Loucy (cell line): ENCODE measurements around the gene ADARB2.

Experiments
- H2AFZ ChIP-seq: fragments of 200-600 bp; sonication (generic); 2 replicates; pipeline ENCODE4 v1.6.0; 2016; ENCODE audit warnings: antibody characterized with exemption, mild to moderate bottlenecking, low read length, moderate library complexity
- H3F3A ChIP-seq: fragments of 200-600 bp; 2 replicates; pipeline ENCODE4 v1.6.0; 2016; ENCODE audit warnings: antibody characterized with exemption, low read depth, mild to moderate bottlenecking
- H3K27me3 ChIP-seq: fragments of 200-600 bp; sonication (generic); 2 replicates; pipeline ENCODE4 v1.6.1; 2014; ENCODE audit warnings: low read length, mild to moderate bottlenecking; ENCODE audit not compliant: insufficient read depth, poor library complexity, severe bottlenecking
- H3K36me3 ChIP-seq: fragments of 200-600 bp; sonication (generic); 2 replicates; pipeline ENCODE4 v1.6.1; 2016; ENCODE audit warnings: low read length; ENCODE audit not compliant: insufficient read depth
- H3K4me1 ChIP-seq: fragments of 200-600 bp; sonication (generic); 2 replicates; pipeline ENCODE4 v1.5.1; 2014; ENCODE audit warnings: low read length, mild to moderate bottlenecking; ENCODE audit not compliant: insufficient read depth, poor library complexity, severe bottlenecking
- H3K4me2 ChIP-seq: fragments of 200-600 bp; sonication (generic); 2 replicates; pipeline ENCODE4 v1.6.0; 2014; ENCODE audit warnings: antibody characterized with exemption, low read length, low read depth, mild to moderate bottlenecking; ENCODE audit not compliant: poor library complexity, severe bottlenecking
- H3K4me3 ChIP-seq: fragments of 200-600 bp; sonication (generic); 2 replicates; pipeline ENCODE4 v1.5.1; 2014; ENCODE audit warnings: low read length, mild to moderate bottlenecking, mixed read lengths; ENCODE audit not compliant: poor library complexity, severe bottlenecking
- H3K79me2 ChIP-seq: fragments of 200-600 bp; sonication (generic); 2 replicates; pipeline ENCODE4 v1.6.1; 2014; ENCODE audit warnings: low read length; ENCODE audit not compliant: insufficient read depth
- H3K9ac ChIP-seq: fragments of 200-600 bp; sonication (generic); 2 replicates; pipeline ENCODE4 v1.6.0; 2014; ENCODE audit warnings: mild to moderate bottlenecking, low read depth, low read length, moderate library complexity; ENCODE audit not compliant: poor library complexity, severe bottlenecking
- H3K9me2 ChIP-seq: fragments of 200-600 bp; sonication (generic); replicated peaks from 2 replicates; pipeline ENCODE4 v1.6.1; 2016; ENCODE audit warnings: low read depth, low read length, mixed read lengths
- H3K9me3 ChIP-seq: fragments of 200-600 bp; sonication (generic); 2 replicates; pipeline ENCODE4 v1.6.1; 2014; ENCODE audit warnings: mild to moderate bottlenecking, antibody characterized with exemption, low read length, low read depth; ENCODE audit not compliant: insufficient read depth
- H4K20me1 ChIP-seq: fragments of 200-600 bp; sonication (generic); 2 replicates; pipeline ENCODE4 v1.6.0; 2014; ENCODE audit warnings: antibody characterized with exemption, low read length, mild to moderate bottlenecking; ENCODE audit not compliant: insufficient read depth, poor library complexity, severe bottlenecking
- EZH2phosphoT487 ChIP-seq: fragments of 200-600 bp; IDR thresholded peaks from 2 replicates; pipeline ENCODE4 v1.6.1; 2018; ENCODE audit warnings: antibody characterized with exemption, mild to moderate bottlenecking, moderate library complexity, borderline replicate concordance
- TF ChIP-seq, protein P1 (sequence below): fragments of 200-600 bp; sonication (generic); conservative IDR thresholded peaks from 2 replicates; pipeline ENCODE4 v1.5.1; 2014; ENCODE audit warnings: mild to moderate bottlenecking, antibody characterized with exemption, low read length

ADARB2 gene

DNA sequence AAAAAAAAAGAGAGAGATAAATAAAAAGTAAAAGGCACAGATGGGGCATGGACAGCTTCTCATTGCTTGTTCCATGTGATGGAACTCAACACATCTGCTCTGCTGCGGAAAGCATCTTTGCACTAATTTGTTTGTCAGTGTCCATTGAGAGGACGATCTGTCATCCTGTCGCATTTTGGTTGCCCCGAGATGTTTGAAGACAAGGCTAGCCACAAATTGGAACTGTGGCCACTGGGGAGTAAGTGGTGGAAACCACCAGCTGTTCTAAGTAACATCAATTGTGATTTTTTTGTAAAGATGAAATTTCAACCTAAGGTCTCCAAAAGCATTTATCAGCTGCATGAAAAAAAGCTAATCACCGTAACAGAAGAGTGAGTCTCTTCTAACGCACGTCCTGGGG is 312.7 kb downstream of the ADARB2 start:
- H3K4me3 ChIP-seq: no peak overlapping the region
- no peaks in the 10 kb centered on the region for H3K27me3 ChIP-seq
- TF ChIP-seq EZH2phosphoT487: no peak
- TF ChIP-seq, protein P1, sequence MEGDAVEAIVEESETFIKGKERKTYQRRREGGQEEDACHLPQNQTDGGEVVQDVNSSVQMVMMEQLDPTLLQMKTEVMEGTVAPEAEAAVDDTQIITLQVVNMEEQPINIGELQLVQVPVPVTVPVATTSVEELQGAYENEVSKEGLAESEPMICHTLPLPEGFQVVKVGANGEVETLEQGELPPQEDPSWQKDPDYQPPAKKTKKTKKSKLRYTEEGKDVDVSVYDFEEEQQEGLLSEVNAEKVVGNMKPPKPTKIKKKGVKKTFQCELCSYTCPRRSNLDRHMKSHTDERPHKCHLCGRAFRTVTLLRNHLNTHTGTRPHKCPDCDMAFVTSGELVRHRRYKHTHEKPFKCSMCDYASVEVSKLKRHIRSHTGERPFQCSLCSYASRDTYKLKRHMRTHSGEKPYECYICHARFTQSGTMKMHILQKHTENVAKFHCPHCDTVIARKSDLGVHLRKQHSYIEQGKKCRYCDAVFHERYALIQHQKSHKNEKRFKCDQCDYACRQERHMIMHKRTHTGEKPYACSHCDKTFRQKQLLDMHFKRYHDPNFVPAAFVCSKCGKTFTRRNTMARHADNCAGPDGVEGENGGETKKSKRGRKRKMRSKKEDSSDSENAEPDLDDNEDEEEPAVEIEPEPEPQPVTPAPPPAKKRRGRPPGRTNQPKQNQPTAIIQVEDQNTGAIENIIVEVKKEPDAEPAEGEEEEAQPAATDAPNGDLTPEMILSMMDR: no peak
- no peaks in the 10 kb centered on the region for H3K9me3 ChIP-seq
- H3K79me2 ChIP-seq: no peaks in the 10 kb centered on the region
- H3K4me2 ChIP-seq: peak overlapping the region; percentile 30
- H3K36me3 ChIP-seq: no peaks in the 10 kb centered on the region
- no peak overlapping the region for H2AFZ ChIP-seq
- H3K9ac ChIP-seq: no peak overlapping the region
- peaks cover 22% of the 10 kb centered on the region for H3K4me1 ChIP-seq
- H4K20me1 ChIP-seq: no peaks in the 10 kb centered on the region
- H3F3A ChIP-seq: no peaks in the 10 kb centered on the region
- H3K9me2 ChIP-seq: no peaks in the 10 kb centered on the region

DNA sequence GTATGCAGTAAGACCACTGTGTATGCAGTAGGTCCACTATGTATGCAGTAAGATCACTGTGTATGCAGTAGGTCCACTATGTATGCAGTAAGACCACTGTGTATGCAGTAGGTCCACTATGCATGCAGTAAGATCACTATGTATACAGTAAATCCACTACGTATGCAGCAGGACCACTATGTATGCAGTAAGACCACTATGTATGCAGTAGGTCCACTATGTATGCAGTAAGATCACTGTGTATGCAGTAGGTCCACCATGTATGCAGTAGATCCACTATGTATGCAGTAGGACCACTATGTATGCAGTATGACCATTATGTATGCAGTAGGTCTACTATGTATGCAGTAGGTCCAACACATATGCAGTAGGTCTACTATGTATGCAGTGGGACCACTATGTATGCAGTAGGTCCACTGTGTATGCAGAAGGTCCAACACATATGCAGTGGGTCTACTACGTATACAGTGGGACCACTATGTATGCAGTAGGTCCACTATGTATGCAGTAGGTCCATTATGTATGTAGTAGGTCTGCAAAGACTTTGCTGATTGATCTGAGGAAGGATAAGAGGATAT is 313.6 kb downstream of the ADARB2 start:
- Histone ChIP-seq H3K9ac (no peak overlapping the region), H3K9me2 (no peaks in the 10 kb centered on the region), H3K27me3 (no peaks in the 10 kb centered on the region), H3F3A (no peaks in the 10 kb centered on the region), H3K4me3 (no peak overlapping the region), H3K9me3 (no peaks in the 10 kb centered on the region), H4K20me1 (no peaks in the 10 kb centered on the region), H2AFZ (no peak overlapping the region), H3K4me2 (no peak overlapping the region), H3K4me1 (peaks cover 22% of the 10 kb centered on the region), H3K36me3 (no peaks in the 10 kb centered on the region), H3K79me2 (no peaks in the 10 kb centered on the region)
- TF ChIP-seq, protein P1: no peak
- TF ChIP-seq EZH2phosphoT487: no peak

DNA sequence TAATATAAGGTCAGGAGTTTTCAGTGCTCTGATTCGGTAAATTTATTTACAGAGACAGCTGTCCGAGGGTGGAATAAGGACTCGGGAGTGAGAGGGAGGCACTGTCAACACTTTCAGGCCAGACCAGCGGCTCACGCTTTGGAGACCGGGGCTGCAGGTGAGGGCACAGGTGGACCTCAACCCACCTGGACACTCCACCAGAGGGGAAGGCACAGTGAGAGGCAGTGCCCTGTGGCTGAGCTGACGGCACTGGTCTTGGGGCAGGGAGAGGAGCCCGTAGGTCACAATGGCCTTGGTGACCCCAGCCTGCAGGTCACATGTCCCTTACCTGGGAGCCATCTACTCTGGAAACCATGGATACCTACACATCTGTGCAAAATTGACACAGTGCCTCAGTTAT is 315.1 kb downstream of the ADARB2 start:
- no peaks in the 10 kb centered on the region for H3K79me2 ChIP-seq
- H3K4me1 ChIP-seq: peaks cover 23% of the 10 kb centered on the region
- H3F3A ChIP-seq: no peaks in the 10 kb centered on the region
- no peak overlapping the region for H3K4me3 ChIP-seq
- no peak for TF ChIP-seq EZH2phosphoT487
- TF ChIP-seq, protein P1: no peak
- no peaks in the 10 kb centered on the region for H3K9me2 ChIP-seq
- no peak overlapping the region for H3K9ac ChIP-seq
- no peaks in the 10 kb centered on the region for H3K36me3 ChIP-seq
- no peaks in the 10 kb centered on the region for H4K20me1 ChIP-seq
- H3K4me2 ChIP-seq: no peak overlapping the region
- no peak overlapping the region for H2AFZ ChIP-seq
- H3K27me3 ChIP-seq: no peaks in the 10 kb centered on the region
- H3K9me3 ChIP-seq: no peaks in the 10 kb centered on the region
